ENCODE results near the gene KIF27.
A peak's percentile ranks its signal among the peaks of the same experiment; 100 is the strongest.
"Not testable (repeated sequence)": the region's sequence is repeated elsewhere in the genome, so short reads cannot be mapped to it uniquely, and the experiment has no call there.

KIF27 gene, protein sequence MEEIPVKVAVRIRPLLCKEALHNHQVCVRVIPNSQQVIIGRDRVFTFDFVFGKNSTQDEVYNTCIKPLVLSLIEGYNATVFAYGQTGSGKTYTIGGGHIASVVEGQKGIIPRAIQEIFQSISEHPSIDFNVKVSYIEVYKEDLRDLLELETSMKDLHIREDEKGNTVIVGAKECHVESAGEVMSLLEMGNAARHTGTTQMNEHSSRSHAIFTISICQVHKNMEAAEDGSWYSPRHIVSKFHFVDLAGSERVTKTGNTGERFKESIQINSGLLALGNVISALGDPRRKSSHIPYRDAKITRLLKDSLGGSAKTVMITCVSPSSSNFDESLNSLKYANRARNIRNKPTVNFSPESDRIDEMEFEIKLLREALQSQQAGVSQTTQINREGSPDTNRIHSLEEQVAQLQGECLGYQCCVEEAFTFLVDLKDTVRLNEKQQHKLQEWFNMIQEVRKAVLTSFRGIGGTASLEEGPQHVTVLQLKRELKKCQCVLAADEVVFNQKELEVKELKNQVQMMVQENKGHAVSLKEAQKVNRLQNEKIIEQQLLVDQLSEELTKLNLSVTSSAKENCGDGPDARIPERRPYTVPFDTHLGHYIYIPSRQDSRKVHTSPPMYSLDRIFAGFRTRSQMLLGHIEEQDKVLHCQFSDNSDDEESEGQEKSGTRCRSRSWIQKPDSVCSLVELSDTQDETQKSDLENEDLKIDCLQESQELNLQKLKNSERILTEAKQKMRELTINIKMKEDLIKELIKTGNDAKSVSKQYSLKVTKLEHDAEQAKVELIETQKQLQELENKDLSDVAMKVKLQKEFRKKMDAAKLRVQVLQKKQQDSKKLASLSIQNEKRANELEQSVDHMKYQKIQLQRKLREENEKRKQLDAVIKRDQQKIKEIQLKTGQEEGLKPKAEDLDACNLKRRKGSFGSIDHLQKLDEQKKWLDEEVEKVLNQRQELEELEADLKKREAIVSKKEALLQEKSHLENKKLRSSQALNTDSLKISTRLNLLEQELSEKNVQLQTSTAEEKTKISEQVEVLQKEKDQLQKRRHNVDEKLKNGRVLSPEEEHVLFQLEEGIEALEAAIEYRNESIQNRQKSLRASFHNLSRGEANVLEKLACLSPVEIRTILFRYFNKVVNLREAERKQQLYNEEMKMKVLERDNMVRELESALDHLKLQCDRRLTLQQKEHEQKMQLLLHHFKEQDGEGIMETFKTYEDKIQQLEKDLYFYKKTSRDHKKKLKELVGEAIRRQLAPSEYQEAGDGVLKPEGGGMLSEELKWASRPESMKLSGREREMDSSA (N-terminal part only)

DNA sequence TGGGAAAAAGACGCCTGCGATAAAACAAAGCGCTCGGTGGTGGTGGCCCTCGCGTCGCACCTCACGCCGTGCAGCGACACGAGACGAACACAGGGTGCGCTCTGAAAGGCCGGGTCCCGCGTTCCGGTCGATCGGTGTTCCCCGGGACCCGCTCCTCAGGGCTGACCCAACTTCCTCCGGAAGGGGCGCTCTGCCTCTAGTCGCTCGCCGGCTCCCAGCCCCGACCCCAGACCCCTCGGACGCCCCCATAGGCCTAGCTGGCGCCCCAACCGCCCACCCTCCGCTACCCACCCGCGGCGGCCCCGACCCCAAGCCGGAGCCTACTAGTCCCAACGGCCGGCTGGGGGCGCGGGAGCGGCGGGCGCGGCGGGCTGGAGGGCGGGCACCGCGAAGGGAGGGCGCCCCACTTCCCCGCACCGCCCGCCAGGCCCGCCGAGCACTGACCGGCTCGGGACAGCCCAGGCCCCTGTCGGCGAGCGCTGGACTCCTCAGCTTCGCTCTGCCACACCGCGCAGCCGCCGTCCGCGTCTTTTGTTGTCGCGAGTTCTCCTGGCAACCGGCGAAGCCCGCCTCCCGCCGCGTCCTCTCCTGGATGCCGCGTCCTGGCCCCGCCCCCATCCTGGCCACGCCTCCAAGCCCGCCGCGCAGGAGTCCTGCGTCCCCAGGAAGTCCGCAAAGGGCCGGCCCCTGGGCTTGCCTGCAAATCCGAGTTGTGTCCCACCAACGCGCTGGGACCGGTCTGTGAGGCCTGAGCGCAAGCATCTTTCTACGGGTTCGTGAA is at the start of gene KIF27:
KIF27 (minus strand) TSS at position 506 of the 781 bp plus-strand sequence. CDS start 5,841 bp downstream, outside the sequence.
- peak; percentile 96 for DNase-seq

DNA sequence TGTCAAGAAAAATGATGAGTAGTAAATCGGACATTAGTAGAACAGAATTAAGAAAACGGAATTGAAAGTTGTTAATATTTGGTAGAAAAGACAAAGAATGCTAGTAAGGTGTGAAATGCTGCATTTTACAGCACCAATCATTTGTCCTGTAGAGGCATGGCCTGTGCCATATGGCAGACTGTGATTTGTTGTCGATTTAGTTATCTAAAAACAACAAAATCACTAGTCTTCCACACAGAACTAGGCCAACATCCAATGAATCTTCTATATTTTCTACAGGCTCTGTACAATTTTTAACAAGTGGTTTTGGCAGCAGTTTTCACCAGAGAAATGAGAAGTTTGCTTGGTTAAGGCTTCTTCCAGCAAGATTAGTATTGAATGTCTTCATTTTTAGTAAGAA is 48.4 kb upstream of the KIF27 start:
- no peak for DNase-seq

DNA sequence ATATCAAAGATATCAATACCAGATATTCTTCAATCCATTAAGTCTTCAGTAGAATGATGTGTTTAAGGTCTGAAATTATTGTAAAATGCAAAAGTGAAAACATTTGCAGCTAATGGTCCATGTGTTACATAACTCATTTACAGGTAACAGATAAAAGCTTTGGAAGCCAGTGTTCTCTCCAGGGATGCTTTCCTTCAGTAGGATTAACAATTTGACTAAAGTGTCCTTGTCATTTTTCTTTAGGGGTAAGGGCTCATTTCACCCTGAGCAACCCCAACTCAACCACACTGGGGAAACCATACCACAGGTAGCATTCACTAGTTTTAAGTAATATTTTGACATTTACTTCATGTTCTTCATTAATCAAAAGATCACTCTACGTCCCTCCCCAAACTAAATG is 45.8 kb upstream of the KIF27 start:
- no peak for DNase-seq

DNA sequence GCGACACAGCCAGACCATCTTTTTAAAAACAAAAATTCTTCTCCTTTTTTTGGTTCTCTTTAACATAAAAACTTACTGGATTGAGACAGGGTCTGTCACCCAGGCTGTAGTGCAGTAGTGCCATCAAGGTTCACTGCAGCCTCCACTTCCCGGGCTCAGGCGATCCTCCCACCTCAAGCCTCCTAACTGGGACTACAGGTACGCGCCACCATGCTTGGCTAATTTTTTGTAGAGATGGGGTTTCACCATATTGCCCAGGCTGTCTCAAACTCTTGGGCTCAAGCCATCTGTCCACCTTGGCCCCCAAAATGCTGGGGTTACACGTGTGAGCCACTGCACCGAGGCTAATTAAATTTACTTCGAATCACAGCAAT is 45.0 kb upstream of the KIF27 start:
- no peak for DNase-seq

DNA sequence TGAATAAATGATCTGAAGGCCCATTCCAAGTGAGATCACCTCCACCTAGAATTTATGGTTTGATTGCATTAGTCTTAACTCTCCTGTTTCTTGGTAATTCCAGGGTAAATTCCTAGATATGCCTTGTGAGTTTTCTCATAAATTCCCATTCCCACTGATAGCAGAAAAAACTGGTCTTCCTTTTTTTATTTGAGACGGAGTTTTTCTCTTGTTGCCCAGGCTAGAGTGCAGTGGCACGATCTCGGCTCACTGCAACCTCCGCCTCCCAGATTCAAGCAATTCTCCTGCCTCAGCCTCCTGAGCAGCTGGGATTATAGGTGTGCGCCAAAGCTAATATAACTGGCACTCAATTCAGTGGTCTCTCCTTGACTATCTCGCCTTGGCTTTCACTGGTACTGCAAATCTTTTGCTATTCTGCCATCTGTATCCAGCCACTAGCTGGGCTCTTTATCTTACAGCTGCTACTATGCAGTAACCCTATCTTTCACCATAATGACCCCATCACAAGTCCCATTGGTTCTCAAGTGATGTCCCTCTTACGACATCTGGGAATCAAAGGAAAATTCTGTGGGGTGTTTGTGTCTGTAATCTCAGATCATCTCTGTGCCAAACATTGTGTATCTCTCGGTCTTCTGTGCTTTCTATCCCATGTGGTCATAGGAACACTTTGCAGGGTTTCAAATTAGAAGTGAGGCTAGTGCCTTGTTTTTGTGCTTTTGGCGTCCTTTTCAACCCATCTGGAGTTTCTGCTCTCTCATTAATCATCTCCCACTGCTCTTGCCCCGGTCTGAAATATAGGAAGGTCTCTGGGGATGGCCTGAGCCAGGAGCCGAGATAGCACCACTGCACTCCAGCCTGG is 44.3 kb upstream of the KIF27 start:
- no peak for DNase-seq

DNA sequence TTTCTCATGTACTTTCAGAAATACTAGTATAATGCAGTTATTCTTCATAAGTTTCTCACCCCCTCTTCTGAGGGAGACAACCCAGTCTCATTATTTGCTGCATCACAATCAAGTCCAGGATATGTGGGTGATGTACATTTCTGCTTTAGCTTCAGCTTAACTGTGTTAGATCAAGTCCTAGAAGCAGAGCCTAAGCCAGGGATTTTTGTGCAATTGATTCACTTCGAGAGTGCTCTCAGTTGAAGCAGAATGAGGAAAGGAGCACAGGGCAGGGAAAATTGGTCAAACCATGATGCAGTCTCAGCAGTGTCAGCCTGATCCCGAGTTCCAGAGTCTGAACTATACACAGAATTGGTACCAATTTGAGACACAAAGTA is 43.7 kb upstream of the KIF27 start:
- no peak for DNase-seq

DNA sequence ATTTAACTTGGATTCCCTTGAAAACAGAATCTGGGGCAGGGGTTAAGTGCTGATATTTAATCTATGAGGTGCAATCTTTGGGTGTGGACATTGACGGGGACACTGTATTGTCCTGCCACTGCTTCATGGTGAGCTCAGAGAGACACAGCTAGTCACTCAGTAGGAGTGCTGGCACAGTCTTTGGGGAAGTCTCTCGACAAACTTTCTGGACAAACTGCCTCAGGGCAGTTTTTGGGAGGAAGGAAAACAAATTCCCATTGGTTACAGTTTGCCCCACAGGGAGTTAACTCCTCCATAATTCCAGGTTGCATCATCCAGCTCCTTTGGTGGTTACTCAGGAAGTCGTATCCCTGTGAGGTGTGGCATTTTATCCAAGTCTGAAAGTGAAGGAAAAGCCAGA is 40.9 kb upstream of the KIF27 start:
- no peak for DNase-seq

DNA sequence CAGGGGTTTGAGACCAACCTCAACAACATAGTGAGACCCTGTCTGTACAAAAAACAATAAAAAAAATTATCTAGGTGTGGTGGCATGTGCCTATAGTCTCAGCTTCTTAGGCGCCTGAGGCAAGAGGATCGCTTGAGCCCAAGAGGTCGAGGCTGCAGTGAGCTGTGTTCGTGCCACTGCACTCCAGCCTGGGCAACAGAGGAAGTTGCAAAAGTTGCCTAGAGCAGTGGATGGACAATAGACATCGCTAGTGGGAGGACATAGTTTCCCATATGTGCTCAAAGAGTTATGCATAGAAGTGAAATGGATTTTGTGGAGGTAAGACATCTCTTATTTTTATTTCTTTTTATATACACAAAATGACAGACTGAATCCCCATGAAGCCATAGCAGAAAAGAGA is 39.8 kb upstream of the KIF27 start:
- no peak for DNase-seq

DNA sequence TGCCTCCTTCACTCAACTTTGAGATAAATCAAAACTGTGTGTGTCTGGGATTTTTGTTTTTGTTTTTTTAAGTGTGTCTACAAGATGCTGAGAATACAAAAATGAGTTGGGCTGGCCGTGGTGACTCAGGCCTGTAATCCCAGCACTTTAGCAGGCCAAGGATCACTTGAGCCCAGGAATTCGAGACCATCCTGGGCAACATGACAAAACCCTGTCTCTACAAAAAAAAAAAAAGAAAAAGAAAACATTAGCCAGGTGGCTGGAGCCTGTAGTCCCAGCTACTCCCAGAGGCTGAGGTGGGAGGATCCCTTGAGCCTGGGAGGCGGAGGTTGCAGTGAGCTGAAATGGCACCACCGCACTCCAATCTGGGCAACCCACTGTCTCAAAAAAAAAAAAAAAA is 37.8 kb upstream of the KIF27 start:
- DNase-seq = no peak

DNA sequence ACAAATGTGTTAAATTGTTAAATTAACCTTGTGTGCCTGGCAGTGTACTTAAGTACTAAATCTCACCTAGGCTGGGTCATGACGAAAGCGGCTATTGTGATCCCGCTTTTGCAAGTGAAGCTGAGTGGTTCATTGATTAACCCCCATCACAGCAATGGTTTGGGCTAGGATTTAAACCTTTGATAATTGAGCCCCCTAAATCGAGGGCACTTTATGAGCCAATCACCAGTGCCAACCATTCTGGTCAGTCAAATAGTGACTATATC is 35.9 kb upstream of the KIF27 start:
- DNase-seq = no peak

DNA sequence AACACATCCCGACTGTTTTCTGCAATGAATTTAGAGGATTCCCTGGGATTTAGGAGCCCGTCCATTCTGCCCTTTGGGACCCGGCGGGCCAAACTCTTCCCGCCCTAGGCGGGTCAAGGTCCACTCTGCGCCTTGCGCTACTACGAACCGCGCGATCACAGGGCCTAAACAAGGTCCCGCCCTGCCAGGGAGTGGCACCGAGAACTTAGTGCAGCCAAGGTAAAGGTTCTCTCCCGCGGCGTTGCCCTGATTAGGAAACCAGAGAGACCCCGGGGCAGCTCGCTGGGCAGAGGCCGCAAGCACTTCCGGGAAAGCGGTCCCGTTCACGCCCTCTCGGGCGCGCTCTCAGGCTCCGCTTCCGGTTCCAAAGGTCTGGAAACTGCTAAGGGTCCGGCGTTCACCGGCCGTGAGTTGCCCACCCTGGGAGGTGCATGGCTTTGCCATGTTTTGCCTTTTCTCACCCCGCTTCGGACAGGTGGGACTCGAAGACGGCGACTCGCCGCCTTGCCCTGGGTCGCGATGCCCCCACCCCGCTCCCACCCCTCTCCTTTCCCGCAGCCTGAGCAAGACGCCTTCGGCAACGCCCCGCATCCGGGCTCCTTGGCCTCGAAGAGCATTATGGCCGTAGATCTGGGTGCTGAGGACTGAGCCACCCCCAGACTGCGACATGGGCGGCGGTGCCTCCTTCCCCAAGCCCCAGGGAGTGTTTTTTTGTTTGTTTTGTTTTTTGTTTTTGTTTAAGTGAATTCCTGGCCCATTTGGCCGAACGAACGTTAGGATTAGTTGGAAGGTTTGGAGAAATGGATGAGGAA is 35.4 kb upstream of the KIF27 start:
- peak; percentile 58 for DNase-seq

DNA sequence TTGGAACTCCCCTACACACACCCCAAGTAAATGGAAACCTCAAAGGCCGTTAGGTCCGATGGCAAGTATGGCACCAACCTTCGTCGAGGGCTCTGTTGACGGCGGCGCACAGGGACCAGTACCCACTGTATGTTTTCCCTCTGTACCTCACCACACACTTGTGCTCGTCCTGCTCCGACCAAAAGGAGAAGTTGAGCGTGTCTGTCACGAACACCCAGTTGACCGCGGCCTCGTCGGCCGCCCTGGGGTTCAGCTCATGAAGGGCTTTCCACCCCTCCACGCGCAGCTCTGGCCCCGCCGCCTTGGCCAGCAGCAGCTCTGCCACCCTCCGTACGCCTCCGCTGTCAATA is 34.8 kb upstream of the KIF27 start:
- peak; percentile 17 for DNase-seq

DNA sequence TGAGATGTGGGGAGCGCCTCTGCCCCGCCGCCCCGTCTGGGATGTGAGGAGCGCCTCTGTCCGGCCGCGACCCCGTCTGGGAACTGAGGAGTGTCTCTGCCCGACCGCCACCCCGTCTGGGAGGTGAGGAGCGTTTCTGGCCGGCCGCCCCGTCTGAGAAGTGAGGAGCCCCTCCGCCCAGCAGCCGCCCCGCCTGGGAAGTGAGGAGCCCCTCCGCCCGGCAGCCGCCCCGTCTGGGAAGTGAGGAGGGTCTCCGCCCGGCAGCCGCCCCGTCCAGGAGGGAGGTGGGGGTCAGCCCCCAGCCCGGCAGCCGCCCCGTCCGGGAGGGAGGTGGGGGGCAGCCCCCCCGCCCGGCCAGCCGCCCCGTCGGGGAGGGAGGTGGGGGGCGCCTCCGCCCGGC is 26.9 kb upstream of the KIF27 start:
- not testable (repeated sequence) for DNase-seq

DNA sequence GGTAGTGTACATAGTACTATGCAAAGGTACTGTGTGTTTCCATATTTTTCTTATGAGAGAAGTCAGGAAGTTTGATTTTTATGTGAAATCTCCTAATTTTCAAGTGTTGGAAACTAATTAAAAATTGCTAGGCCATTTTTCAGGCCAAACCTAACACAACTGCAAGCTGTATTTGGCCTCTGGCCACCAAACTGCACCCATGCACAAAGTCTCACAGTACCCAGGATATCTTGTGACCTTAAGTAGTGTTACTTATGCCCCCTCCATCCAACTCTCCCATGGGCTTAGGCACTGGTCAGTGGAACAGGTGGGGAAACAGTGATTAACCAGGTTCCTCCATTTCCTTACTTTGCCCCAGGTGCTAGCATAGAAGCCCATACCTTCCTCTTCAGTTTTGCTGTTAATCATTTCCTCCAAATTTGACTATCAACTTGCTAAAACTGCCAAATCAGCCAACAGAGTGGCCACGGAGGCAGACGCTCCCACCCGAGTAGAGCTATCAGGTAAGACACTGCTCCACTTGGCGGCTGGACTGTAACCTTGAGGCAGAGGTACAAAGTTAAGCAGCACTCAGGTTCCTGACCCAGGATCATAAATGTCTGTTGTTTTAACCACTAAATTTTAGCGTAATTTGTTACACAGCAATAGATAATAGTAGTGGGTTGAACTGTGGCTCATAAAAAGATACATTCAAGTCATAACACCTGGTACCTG is 19.5 kb upstream of the KIF27 start:
- DNase-seq = no peak

DNA sequence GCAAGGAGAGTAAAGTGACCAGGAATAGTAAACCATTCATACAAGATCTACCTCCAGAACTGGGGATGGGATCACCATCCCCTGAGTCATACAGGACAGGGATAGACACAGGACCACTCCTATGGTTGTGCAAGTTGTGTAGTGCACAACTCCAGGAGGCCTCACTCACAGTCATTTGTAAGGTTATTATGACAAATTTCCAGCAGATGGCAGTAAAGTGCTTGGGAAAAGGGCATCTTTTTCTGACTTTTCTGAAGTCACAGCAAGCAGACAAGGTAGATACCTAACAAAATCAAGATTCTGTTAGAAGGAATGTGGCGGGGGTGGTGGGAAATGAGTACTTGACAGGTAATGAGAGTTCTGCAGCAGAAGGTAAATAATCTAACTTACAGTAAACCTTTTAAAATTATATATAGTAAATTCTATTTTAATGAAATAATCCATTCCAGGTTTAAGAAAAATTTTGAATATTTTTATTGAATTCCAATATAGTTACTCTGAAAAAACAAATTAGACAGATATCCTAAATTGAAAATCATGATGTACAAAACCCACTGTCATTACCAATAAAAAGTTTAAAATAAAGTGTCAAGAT is 16.7 kb upstream of the KIF27 start:
- DNase-seq = peak; percentile 19

DNA sequence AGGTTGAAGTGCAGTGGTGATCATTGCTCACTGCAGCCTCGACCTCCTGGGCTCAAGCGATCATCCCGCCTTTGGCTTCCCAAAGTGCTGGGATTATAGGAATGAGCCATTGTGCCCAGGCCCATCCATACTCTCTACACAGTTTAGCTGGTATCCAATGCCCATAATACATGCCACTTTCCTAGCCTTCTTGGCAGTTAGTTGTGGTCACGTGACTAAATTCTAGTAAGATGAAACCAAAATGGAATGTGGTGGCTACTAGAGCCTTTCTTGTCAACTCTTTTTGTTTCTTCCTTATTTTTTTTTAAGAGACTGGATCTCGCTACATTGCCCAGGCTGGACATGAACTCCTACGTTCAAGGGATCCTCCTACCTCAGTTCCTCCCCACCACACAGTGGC is 15.3 kb upstream of the KIF27 start:
- DNase-seq = no peak

DNA sequence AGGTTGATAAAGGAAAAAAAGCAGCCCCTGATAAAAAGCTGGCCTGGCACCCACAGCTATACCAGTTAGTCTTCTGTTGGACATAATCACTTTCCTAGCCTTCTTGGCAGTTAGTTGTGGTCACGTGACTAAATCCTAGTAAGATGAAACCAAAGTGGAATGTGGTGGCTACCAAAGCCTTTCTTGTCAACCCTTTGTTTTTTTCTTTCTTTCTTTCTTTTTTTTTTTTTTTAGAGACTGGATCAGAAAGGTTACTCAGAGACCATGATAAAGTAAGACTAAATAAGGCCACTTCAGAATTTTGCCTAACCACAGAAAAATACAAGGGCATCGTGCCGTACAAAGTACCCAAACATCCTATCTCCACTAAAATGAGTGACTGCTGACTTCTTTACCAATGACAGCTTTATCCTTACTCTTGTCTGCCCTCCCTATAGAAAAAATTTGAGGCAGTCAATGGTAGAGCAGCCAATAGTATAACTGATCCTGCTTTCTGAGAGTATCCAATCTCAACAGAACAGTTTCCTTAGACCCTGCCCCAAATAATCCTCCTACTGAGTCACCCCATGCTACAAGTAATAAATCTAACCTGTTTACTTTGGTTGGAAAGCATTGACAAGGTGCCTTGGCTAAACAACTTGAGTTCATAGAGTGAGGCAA is 14.2 kb upstream of the KIF27 start:
- DNase-seq = no peak

DNA sequence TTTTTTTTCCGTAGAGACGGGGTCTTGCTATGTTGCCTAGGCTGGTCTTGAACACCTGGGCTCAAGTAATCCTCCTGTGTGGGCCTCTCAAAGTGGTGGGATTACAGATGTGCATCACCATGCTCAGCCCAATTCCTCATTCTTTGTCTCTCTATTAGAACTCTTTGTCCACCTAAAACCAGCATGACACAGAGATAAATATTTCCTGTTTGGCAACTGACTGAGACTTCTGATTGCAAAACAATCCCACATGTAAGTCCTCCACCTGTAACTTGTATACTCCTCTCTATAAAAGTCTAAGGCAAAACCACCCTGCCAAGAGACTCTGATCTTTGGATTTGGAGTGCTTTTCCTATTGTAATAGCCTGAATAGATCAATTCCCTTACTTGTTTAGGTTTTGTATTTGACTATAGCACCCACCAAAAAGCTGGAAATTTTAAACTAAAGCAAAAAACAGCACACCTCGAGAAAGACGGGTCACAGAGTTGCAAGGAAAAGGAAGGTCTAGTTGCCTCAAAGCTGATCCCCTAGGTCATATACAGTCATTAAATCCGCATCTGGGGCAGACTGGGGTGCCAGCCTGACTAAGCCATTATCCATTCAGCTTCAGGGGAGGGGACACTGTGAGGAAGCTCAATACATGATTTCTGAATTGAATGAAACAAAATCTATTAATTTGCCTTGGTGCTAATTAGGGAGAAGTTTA is 13.5 kb upstream of the KIF27 start:
- no peak for DNase-seq

DNA sequence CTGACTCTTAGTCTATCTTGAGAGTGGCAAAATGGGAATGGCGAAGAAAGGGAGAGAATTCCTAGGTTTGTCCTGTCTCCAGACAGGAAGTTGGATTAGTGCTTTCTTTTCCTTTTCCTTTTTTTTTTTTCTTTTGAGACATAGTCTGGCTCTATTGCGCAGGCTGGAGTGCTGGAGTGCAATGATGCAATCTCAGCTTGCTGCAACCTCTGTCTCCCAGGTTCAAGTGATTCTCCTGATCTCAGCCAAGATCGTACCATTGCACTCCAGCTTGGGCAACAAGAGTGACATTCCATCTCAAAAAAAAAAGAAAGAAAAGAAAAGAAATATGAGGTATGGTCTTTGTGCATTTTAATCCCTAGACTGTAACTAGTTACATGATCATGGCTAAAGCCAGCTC is 12.6 kb upstream of the KIF27 start:
- DNase-seq = no peak

Data from activated gamma-delta T cell treated with Interleukin-2 at 50 U/mL for 16 hours (primary cell).